Peyer's patch (tissue), 4 donors: ENCODE data around the gene USP24.

ENCODE experiments used
- POLR2A ChIP-seq, 2 donors: fragments of 450-650 bp; IDR thresholded peaks; one replicate each; pipeline ENCODE4 v1.5.1; 2017; ENCODE audit warnings: antibody characterized with exemption in 2 of 2, mild to moderate bottlenecking in 2 of 2, moderate library complexity in 2 of 2
- TF ChIP-seq, protein P1 (sequence below), 6 experiments: fragments of 450-650 bp in 4 of 6; fragments of 200-600 bp in 2 of 6; sonication (generic) in 1 of 6; IDR thresholded peaks; one replicate each; pipeline ENCODE4 v1.5.1; 2017 to 2019; ENCODE audit warnings: antibody characterized with exemption in 6 of 6, mild to moderate bottlenecking in 3 of 6, moderate library complexity in 1 of 6

DNA sequence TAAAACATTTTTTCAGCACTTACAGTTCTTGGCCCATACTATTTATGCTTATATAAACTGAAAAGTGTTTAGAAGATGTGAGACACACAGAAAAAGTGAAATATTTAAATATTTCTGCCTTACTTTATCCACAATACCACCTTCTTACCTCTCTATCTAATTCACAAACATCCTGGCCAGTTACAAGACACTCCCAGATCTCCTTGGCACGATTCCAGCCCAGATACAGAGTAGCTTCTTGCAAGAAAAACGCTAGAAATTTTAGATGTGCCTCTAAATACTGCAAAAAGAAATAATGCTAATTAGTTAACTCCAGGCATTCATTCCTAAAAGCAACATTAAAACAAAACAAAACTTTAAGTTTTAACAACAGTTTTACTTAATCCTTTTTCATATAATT, 68.4 kb downstream of the USP24 start:
- TF ChIP-seq, protein P1, sequence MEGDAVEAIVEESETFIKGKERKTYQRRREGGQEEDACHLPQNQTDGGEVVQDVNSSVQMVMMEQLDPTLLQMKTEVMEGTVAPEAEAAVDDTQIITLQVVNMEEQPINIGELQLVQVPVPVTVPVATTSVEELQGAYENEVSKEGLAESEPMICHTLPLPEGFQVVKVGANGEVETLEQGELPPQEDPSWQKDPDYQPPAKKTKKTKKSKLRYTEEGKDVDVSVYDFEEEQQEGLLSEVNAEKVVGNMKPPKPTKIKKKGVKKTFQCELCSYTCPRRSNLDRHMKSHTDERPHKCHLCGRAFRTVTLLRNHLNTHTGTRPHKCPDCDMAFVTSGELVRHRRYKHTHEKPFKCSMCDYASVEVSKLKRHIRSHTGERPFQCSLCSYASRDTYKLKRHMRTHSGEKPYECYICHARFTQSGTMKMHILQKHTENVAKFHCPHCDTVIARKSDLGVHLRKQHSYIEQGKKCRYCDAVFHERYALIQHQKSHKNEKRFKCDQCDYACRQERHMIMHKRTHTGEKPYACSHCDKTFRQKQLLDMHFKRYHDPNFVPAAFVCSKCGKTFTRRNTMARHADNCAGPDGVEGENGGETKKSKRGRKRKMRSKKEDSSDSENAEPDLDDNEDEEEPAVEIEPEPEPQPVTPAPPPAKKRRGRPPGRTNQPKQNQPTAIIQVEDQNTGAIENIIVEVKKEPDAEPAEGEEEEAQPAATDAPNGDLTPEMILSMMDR (IDR thresholded peaks at IDR 0.05): no peak
- TF ChIP-seq POLR2A (IDR thresholded peaks at IDR 0.05): no peak
